GM19395 (cell line): Measurements from ENCODE around the gene DNAAF8.
"Not testable (repeated sequence)": the region's sequence is repeated elsewhere in the genome, so short reads cannot be mapped to it uniquely, and the experiment has no call there.

Experiments
- ATAC-seq: cut with Tn5 transposase; IDR thresholded peaks from one replicate; pipeline ENCODE4 v1.9.1; 2021; ENCODE audit warnings: mild to moderate bottlenecking, moderate library complexity; ENCODE audit not compliant: unreplicated experiment

DNAAF8 gene

DNA sequence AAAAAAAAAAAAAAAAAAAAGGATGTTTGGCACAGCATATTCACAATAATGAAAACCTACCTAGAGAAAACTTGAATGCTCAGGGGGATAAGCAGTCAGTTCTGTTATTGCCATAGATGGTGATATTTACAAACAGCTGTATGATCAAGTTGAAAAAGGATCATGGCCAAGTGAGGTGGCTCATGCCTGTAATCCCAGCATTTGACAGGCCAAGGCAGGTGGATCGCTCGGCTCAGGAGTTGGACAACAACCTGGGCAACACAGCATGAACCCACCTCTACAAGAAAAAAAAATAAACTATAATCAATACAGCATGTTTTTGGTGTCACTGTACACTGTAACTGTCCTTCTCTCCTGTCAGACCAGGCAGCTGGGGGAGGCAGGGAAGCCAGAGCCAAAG, 19.3 kb upstream of the DNAAF8 start:
- ATAC-seq, result no peak

DNA sequence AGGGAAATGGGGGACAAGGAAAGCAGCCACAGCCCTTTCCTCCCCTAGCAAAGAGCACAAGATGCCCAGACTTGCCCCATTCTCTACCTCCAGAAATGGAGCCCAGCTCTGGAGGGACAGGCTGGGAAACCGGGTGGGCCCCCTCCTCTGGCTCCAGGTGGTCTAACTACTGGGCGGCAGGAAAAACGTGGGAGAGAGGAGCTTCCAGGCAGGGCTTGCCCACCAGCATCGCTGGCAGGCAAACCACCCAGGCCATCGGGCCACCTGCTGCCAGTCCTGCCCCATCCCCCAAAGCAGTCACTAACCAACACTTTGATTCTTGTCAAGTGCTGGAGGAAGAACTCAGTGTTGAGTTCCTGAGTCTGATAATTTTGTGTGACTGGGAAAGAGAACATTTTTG, 15.9 kb upstream of the DNAAF8 start:
- no peak for ATAC-seq

DNA sequence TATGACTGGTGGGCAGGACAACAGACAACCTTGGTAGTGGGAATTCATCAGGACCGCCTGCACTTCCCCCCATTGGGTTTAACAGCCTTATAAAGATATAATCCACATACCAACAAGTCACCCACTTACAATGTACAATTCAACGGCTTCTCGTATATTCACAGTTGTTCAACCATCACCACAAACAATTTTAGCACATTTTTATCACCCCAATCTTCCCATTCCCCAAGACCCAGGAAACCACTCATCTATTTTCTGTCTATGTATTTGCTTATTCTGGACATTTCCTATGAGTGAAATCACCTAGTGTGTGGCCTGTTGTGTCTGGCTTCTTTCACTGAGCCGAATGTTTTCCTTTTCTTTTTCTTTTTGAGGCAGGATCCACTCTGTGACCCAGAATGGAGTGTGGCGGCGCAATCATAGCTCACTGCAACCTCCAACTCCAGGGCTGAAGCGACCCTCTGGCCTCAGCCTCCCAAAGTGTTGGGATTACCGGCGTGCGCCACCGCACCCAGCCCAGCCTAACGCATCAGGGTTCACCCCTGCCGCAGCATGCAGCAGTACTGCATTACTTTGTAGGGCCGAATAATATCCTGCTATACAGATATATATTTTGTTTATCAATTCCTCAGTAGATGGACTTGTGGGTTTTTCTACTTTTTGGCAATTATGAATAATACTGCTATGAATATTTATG, 11.1 kb upstream of the DNAAF8 start:
- ATAC-seq, result no peak

DNA sequence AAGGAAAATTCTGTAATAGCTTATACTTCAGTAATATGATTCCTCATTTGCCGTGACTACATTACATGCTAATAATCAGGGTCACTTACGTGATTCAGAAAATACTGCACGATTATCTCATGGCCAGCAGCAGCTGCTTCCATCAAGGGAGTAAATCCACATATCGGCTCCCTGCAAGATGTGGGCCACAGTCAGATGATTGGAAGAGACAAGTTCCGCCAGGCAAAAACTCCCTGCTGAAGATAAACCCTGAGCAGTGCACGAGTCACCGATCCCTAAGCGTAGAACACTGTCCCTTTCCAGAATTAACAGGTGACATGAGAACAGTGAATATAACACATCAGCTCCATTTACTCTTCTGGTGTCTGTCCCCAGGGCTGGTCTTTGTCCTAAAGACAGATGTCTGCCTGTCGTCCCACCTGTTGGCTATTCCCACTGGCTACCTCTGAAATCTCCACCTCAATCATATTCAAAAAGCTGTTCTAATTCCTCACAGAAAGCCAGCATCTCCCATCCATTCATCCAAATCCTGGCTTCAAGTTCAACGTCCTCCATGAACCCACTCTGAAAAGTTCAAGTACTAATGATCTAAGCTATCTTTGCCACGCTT, 9.6 kb upstream of the DNAAF8 start:
- ATAC-seq, result no peak

DNA sequence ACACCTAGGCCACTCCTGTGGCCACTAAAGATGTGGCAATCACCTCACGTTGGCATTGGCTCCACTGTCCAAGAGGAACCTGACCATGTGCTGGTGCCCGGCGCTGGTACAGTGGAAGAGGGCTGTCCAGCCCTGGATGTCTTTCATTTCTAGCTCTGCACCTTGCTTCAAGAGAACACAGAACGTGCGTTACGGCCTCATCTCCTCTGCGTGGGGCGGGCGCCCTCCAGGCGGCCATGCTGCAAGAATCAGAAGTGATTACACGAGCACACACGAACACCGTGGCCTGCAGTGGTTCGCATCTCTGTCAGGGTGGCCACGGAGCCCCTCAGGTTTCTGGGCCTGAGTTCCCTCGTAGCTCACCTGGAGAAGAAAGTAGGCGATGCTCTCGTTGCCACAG, 7.7 kb upstream of the DNAAF8 start:
- ATAC-seq, result no peak

DNA sequence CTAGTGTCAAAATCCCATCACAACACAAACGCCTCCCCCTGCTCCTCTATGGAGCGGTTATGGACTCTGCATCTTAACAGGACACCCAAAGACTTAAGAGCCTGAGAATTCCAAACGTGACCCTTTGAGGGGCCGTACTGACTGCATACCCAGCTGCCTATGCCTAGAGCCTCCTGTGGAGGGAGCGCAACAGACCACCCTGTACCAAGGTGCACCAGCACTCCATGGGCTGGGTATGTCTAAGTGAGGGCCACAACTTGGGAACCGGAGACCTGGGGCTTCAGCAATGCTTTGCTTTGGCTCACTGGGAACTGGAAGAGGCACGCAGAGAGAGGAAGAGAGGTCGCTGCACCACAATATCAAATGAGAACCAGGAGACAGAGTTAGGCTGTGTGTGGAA, 5.7 kb upstream of the DNAAF8 start:
- no peak for ATAC-seq

DNA sequence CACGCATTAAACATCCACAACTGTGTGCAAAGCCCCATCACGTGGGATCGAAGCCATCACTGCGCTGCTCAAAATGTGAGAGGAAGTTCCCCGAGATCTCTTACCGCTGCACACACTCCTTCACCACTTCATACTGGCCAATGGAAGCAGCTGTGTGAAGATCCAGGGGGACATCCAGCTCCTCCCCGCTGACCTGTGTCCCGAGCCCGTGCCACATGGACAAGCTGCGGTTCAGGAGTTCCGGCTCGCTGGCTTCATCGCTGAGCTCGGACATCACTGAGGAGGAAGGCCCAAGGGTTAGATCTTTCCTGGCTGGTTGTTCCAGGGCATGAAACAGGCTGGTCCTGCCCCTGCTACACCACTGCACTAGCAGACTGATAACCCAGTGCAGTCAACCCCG, 4.5 kb upstream of the DNAAF8 start:
- no peak for ATAC-seq

DNA sequence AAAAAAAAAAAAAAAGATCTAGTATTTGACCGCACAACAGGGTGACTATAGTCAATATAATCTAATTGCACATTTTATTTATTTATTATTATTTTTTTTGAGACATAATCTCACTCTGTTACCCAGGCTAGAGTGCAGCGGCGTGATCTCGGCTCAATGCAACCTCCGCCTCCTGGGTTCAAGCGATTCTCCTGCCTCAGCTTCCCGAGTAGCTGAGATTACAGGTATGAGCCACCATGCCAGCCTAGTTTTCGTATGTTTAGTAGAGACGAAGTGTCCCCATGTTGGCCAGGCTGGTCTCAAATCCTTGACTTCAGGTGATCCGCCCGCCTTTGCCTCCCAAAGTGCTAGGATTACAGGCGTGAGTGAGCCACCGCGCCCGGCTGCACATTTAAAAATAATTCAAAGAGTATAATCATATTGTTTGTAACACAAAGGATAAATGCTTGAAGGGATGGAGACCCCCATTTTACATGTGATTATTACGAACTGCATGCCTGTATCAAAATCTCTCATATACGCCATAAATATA, 1.1 kb upstream of the DNAAF8 start:
- no peak for ATAC-seq

DNA sequence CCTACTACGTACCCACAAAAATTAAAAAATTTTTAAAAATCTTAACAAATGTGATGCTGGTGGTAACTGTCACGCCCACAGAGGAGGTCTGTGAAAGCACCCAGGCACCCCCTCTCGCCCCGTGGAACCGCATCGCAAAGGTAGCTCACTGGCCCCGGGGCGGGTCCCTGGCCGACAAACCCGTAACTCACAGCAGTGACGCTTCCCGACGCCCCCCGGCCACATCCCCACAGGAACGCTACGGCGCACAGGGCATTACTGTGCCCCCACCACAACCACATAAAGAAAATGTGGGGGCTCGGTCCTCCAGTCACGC, 632 bp upstream of the DNAAF8 start:
- ATAC-seq, result peak; percentile 12

DNA sequence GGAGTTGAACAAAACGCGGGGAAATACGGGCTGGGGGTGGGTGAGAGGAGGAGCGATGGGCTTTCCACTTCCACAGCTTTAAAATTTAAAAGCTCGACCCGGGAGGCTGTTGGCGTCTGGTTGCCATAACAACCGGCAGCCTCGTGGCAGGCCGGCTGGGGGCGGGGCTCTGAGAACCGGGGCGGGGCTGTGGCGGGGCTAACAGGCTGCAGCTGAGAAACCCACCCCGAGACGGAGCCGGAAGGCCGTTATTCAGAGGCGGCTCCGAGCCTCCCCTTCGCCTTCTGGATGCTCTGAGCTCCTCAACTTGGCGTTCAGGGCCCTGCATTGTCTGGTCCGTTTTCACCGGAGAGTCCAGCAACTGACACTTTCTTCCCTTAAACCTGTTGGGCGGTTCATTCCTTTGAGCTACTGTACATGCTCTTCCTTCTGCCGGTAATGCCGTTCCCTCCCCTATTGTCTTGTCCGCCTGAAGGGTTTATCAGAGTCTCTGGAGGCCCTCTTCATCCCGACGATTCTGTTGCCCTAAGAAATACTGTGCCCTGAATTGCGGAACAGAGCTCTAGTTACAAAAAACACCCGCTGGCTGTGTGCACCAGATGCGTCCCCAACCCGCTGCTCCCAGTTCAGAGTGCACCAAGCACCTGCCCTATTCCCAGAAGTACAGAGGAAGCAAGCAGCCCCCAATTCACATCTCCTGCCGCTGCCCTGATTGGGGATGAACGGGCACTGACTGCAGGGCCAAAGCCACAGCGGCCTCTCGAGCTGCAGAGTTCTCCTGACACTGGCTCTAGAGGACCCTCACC, 596 bp downstream of the DNAAF8 start:
- peak; percentile 63 for ATAC-seq

DNA sequence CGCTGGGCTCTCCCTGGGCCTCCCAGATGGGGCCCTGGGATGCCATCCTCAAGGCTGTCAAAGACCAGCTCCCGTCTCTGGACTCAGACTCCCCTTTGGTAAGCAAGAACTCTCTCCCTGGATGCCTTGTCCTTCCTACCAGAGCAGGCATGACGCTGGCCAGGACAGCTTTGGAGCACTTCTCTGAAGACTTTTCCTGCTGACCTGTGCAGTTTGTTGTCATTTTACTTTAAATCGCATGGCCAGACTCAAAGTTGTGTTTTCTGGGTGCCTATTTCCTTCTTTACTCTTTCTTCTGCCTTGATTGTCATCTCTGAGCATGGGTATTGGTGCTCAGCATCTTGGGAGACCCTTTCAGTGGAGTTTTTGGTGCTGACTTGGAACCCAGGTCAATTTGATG, 2.2 kb downstream of the DNAAF8 start:
- no peak for ATAC-seq

DNA sequence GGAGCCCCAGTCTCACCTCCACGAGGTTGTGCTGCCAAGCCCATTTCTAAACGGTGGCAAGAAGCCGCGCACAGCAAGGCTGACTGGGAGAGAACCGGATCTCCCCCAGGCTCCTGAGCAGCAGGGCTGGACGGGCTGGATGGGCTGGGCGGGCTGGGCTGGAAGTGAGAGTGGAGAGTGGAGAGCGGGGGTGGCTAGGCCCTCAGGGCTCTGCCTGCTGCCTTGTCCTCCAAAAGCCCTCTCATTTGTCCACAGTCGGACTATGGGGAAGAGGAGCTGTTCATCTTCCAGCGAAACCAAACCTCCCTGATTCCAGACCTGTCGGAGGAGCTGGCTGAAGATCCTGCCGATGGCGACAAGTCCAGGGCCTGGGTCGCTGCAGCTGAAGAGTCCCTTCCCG, 3.2 kb downstream of the DNAAF8 start:
- ATAC-seq, result no peak

DNA sequence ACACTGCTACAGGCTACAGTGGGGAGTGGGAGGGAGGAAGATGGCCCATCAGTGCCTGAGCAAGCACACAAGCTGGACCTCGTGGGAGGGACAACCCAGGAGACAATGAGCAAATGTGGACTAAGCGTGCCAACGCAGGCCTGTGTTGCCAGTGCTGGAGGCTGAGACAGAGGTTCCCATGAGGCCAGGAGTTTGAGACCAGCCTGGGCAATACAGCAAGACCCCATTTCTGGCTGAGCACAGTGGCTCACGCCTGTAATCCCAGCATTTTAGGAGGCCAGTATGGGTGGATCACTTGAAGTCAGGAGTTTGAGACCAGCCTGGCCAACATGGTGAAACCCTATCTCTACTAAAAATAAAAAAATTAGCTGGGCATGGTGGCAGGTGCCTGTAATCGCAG, 4.0 kb downstream of the DNAAF8 start:
- not testable (repeated sequence) for ATAC-seq

DNA sequence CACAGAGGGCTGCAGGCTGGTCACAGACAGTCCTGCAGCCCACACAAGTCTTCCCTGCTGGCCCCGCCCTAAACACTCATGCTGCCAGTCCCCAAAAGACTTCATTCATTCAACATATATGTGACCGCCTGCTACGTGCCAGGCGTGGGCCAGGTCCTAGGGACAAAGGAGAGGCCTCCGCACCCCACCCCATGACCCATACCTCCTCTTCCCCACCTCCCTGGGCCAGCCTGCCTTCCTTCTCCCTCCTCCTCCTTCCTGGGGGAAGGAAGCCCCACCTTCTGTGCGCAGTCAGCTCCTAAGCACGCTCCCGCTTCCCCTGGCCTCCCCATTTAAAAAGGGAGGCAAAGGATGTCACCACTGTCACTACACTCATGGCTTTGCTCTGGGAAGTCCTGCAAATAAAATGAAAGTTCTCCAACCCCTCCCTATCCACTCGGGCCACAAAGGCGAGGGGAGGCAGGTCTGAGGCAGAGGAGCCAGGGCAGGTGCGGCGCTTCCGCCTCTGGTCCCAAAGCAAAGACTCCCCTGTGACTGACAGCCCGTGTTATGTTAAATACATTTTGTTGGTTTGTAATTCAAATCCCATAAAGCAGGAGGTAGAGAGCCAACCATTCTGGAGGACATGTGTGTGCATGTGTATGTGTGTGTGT, 9.0 kb downstream of the DNAAF8 start:
- ATAC-seq, result no peak

DNA sequence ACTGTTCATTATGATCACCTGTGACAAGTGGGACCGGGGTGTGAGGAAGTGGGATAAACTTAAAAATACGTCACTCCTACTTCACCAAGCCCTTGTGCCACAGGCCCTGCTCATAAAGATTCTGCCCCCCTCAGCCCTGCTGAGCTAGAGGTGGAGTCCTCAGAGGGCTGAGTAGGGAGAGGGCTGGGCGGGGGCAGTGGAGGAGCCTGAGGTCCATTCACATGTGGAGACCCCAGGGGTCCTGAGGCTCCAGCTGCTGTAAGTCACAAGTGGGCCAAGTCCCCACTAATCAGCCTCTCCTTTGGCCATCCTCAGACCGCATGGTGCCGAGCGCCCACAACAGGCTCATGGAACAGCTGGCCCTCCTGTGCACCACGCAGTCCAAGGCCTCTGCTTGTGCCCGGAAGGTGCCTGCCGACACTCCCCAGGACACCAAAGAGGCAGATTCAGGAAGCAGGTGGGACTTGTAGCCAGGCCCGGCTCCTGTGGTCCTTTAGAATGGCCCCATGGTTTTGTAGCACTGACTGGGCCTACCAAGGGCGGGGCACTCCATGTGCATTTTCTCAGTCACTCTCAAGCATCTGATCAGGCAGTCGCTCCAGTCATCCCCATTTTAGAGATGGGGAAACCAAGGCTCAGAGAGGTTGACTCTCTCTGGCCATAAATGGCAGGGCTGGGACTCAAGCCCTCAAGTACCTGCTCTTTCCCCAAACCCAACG, 10.4 kb downstream of the DNAAF8 start:
- no peak for ATAC-seq

DNA sequence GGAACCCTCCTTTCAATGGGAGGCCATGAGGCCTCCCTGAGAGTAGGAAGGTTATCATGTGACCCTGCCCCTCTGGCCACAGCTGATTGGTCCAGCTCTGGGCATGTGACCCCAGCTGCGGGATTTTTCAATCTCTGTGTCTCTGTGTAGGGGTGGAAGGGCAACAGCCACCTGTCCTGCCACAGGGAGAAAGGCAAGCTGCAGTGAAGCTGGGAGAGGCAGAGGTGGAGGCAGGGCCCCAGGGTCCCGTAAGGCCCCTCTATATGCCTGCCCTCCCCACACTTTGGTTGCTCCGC, 10.9 kb downstream of the DNAAF8 start:
- ATAC-seq, result no peak

DNA sequence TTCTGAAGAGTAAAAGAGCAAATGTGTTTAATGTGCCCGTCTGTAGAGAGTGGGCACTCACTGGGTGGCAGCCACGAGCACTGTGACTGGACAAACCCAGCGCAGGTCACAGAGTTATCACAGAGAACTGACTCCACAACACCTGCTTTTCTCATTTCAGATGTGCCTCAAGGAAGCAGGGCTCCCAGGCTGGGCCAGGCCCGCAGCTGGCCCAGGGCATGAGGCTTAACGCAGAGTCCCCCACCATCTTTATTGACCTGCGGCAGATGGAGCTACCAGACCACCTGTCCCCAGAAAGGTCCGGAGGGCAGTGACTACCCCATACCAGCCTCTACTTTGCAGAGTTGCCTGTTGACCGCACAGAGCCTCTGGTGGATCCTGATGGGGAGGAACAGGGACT, 11.9 kb downstream of the DNAAF8 start:
- no peak for ATAC-seq

DNA sequence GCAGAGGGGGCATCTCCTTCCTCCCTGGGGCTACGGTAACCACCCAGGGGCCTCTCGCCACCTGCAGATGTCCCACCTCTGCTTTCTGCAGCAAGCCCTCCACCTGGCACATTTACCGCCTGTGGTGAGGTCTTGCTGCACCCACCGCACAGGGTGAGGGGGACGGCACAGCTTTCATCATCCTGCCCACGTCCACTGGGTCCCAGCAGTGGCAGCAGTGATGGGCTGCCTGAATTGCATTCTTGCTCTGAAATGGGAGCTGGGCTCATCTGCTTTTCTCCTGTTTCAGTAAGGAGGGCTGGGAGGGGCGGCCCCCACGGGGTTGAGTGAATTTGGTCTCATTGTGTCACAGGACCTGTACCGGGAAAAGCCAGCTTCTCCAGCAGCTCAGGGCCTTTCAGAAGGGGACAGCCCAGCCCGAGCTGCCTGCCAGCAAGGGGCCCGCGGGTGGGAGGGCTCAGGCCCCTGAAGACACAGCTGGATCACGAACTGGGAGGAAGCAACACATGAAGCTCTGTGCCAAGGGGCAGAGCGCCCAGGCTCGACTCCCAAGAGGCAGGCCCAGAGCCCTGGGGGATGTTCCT, 12.7 kb downstream of the DNAAF8 start:
- no peak for ATAC-seq

DNA sequence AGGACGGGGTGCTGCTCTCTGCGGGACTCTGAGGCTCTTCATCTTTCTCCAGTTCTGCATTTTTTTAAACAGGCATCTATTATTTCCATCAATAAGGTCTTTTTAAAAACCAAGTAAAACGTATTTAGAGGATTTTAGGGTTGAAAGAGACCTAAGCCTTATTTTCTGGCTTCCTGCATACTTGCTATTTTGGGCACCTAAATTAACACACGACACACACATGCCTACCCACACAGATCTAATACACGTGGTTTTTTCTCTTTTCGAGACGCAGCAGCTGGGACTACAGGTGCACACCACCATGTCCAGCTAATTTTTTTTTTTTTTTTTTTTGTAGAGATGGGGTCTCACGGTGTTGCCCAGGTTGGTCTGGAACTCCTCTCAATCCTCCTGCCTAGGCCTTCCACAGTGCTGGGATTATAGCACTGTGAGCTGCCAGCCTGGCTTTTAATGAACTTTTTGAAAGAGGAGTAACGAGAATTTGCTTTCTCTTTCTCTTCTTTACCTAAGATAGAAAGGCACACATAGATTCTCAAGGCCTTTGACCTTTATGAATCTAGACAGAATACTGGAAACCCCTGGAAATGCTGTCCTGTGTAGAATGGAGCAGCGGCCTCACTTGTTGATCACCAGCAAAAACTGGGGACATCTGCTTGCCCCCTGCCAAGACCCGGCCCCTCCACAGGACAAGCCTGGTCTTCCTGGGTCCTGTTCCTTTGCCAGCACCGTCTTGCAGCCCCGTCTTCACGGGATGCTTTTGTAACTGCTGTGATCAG, 13.8 kb downstream of the DNAAF8 start:
- no peak for ATAC-seq
